GM19397 (cell line): ENCODE data around the gene VPS41.

Experiments
- ATAC-seq: cut with Tn5 transposase; IDR thresholded peaks from one replicate; pipeline ENCODE4 v1.9.1; 2021; ENCODE audit warnings: mild to moderate bottlenecking, moderate library complexity; ENCODE audit not compliant: unreplicated experiment

Gene VPS41

GRCh38 chr7:38677981-38678697 lies 230.9 kb downstream of the VPS41 start:
- no peak for ATAC-seq

- no peak for ATAC-seq
Observed at GRCh38 chr7:38675494-38676106, 233.4 kb downstream of the VPS41 start.

GRCh38 chr7:38674513-38674912 lies 234.5 kb downstream of the VPS41 start:
- no peak for ATAC-seq

- ATAC-seq = no peak
Observed at GRCh38 chr7:38673795-38674194, 235.2 kb downstream of the VPS41 start.
